ENCODE results near the gene THOC7. TPM values are rescaled to one million over a fixed set of nuclear protein-coding genes. Genes with fewer than 3 reads are reported as not detected.
A peak's percentile ranks its signal among the peaks of the same experiment; 100 is the strongest.

The THOC7 gene
- total RNA-seq (100 to 1,000 TPM in 1 of 5 donors, 10 to 100 TPM in 4; 27.8 to 189 (median 49.6) TPM), polyA plus RNA-seq (100 to 1,000 TPM in 2 of 3 donors, 10 to 100 TPM in 1; 88.9 to 115 (median 113) TPM)
- long read RNA-seq, donor 1, transcript THOC7-201 (8 exons, 990 nt), result major isoform, 5 of 11 reads
- long read RNA-seq, donor 1, partial matches to known transcripts, result 5 of 11 reads
- long read RNA-seq, donor 1, other reads (novel, unspliced or antisense), result 0 of 11 reads
- long read RNA-seq, donor 2, transcript THOC7-201 (8 exons, 990 nt), result major isoform, 14 of 20 reads
- long read RNA-seq, donor 2, partial matches to known transcripts, result 5 of 20 reads
- long read RNA-seq, donor 2, other reads (novel, unspliced or antisense), result 0 of 20 reads
- long read RNA-seq, donor 3, transcript THOC7-201 (8 exons, 990 nt), result major isoform, 9 of 9 reads
- long read RNA-seq, donor 3, partial matches to known transcripts, result 0 of 9 reads
- long read RNA-seq, donor 3, other reads (novel, unspliced or antisense), result 0 of 9 reads
- long read RNA-seq, donor 4, partial matches to known transcripts, result 0 of 4 reads
- long read RNA-seq, donor 4, other reads (novel, unspliced or antisense), result 0 of 4 reads
- long read RNA-seq, donor 5, transcript THOC7-201 (8 exons, 990 nt), result major isoform, 23 of 38 reads
- long read RNA-seq, donor 5, partial matches to known transcripts, result 14 of 38 reads
- long read RNA-seq, donor 5, other reads (novel, unspliced or antisense), result 0 of 38 reads
- long read RNA-seq, donor 6, result 0 reads
- long read RNA-seq, donor 7, transcript THOC7-201 (8 exons, 990 nt), result major isoform, 25 of 51 reads
- long read RNA-seq, donor 7, partial matches to known transcripts, result 20 of 51 reads
- long read RNA-seq, donor 7, other reads (novel, unspliced or antisense), result 0 of 51 reads
- long read RNA-seq, donor 8, transcript THOC7-201 (8 exons, 990 nt), result major isoform, 18 of 29 reads
- long read RNA-seq, donor 8, partial matches to known transcripts, result 7 of 29 reads
- long read RNA-seq, donor 8, other reads (novel, unspliced or antisense), result 0 of 29 reads
- long read RNA-seq, donor 9, transcript THOC7-201 (8 exons, 990 nt), result major isoform, 21 of 44 reads
- long read RNA-seq, donor 9, partial matches to known transcripts, result 19 of 44 reads
- long read RNA-seq, donor 9, other reads (novel, unspliced or antisense), result 0 of 44 reads
- long read RNA-seq, donor 10, transcript THOC7-201 (8 exons, 990 nt), result major isoform, 9 of 16 reads
- long read RNA-seq, donor 10, partial matches to known transcripts, result 5 of 16 reads
- long read RNA-seq, donor 10, other reads (novel, unspliced or antisense), result 0 of 16 reads

GRCh38 chr3:63863150-63864007, at the start of gene THOC7, which contains the start of gene ATXN7:
Gene THOC7, minus strand, starts transcription at chr3:63863805. Its CDS starts 15 bp downstream, at chr3:63863790.
Gene ATXN7, plus strand, starts transcription at chr3:63863867. Its CDS starts 48,732 bp downstream, at chr3:63912599.
- intact Hi-C loops (cut with DNase I; ENCODE audit: low total_unique reads), result no loop called here
- H3K4me3 ChIP-seq, result peak within 1 kb of the TSS; percentile 81 to 98 (median 94)
- DNase-seq, result peak; percentile 79 to 90

GRCh38 chr3:63912768-63913588, 49.4 kb upstream of the THOC7 start:
- peak; percentile 76 to 91 for DNase-seq
- H3K27ac ChIP-seq, result peak overlapping the region; percentile 94 to 100 (median 99)
- H3K27me3 ChIP-seq, result no peaks in the 10 kb centered on the region
- WGBS, 5 donors, result 3 to 7% (median 4%) methylated on average over 24 to 46 of the region's 46 CpGs
- H3K9me3 ChIP-seq, result no peaks in the 10 kb centered on the region
- peak overlapping the region; percentile 56 to 93 (median 68) for H3K4me3 ChIP-seq
- intact Hi-C loops (cut with DNase I; ENCODE audit: low total_unique reads), result loop anchor here (10.0 kb wide), 1 partner anchor 82 kb away; no protein-coding TSS in a partner anchor
- H3K4me1 ChIP-seq, result peaks cover 16 to 38% (median 37%) of the 10 kb centered on the region in 4 donors
- peaks cover 11 to 29% (median 25%) of the 10 kb centered on the region in 4 donors for H3K36me3 ChIP-seq
- peak; percentile 25 to 48 (median 40) for TF ChIP-seq POLR2AphosphoS5 (IDR thresholded peaks at IDR 0.05)
- TF ChIP-seq POLR2A (IDR thresholded peaks at IDR 0.05), result no peak
- TF ChIP-seq CTCF (IDR thresholded peaks at IDR 0.05), result no peak
- no peak for TF ChIP-seq EP300 (IDR thresholded peaks at IDR 0.05)

More at GRCh38 chr3:63863150-63864007, at the start of gene THOC7, which contains the start of gene ATXN7:
- Histone ChIP-seq H3K27ac (peak within 1 kb of the TSS; percentile 88 to 99 (median 93)), H3K9me3 (no peaks in the 10 kb centered on the region), H3K4me1 (peaks cover 7 to 54% (median 33%) of the 10 kb centered on the region in 4 donors), H3K27me3 (no peaks in the 10 kb centered on the region), H3K36me3 (peaks cover 0 to 5% (median 0%) of the 10 kb centered on the region in 4 donors)
- no peak for TF ChIP-seq POLR2A (IDR thresholded peaks at IDR 0.05)
- TF ChIP-seq CTCF (IDR thresholded peaks at IDR 0.05), result no peak
- TF ChIP-seq EP300 (IDR thresholded peaks at IDR 0.05), result no peak
- TF ChIP-seq POLR2AphosphoS5 (IDR thresholded peaks at IDR 0.05), result peak in 1 of 3 donors; percentile 34
- 0 to 1% (median 1%) methylated on average over 31 to 90 of the region's 98 CpGs for WGBS, 5 donors

Measured in stomach (tissue), 19 donors.